Dermis blood vessel endothelial cell (primary cell): ENCODE results near the gene NLRP11. TPM values are rescaled to one million over a fixed set of nuclear protein-coding genes. Genes with fewer than 3 reads are reported as not detected.
"Not testable (repeated sequence)": the region's sequence is repeated elsewhere in the genome, so short reads cannot be mapped to it uniquely, and the experiment has no call there.

ENCODE experiments used
- DNase-seq: peaks from one replicate; pipeline ENCODE4 v3.0.0; 2010
- total RNA-seq: library from RNA; depleted of rRNA; stranded (reverse); fragments of >200 nt; gene quantifications from 2 replicates; pipeline ENCODE4 v1.2.3, GENCODE V29; 2014

Gene NLRP11
- total RNA-seq, 1 donor from 2014 or later, result not detected

GRCh38 chr19:55777528-55777927 lies 54.3 kb downstream of the NLRP11 start:
- DNase-seq, result no peak

- DNase-seq, result not testable (repeated sequence)
Observed at GRCh38 chr19:55769632-55770031, 62.2 kb downstream of the NLRP11 start.

GRCh38 chr19:55768818-55769217 lies 63.0 kb downstream of the NLRP11 start, which contains the start of gene RFPL4AL1:
Gene RFPL4AL1 (plus strand): TSS chr19:55769118. CDS start chr19:55771805, 2,687 bp downstream.
- DNase-seq, result not testable (repeated sequence)

- DNase-seq, result no peak
Observed at GRCh38 chr19:55766466-55766865, 65.3 kb downstream of the NLRP11 start.

- not testable (repeated sequence) for DNase-seq
Observed at GRCh38 chr19:55758797-55759196, 73.0 kb downstream of the NLRP11 start, which contains the start of gene RFPL4A. Gene RFPL4A (plus strand): TSS chr19:55759097. CDS start chr19:55761801, 2,704 bp downstream.

GRCh38 chr19:55756808-55757207 lies 75.0 kb downstream of the NLRP11 start:
- DNase-seq, result not testable (repeated sequence)

GRCh38 chr19:55753401-55753800 lies 78.4 kb downstream of the NLRP11 start:
- DNase-seq, result no peak

- no peak for DNase-seq
Observed at GRCh38 chr19:55750715-55751114, 81.1 kb downstream of the NLRP11 start.

- DNase-seq, result no peak
Observed at GRCh38 chr19:55738302-55738701, 93.5 kb downstream of the NLRP11 start, which contains the start of gene NLRP9. Gene NLRP9 (minus strand): TSS chr19:55738402. CDS start chr19:55738374, 28 bp downstream.

Other genes with a start within 250 kb of the NLRP11 start
- 3.9 and 4.9 TPM in 2 replicates for gene FIZ1, start 232.5 kb downstream of the NLRP11 start, total RNA-seq
- 12.3 and 14.8 TPM in 2 replicates for gene ZNF524, start 231.7 kb downstream of the NLRP11 start, total RNA-seq
- 1.4 and 2.6 TPM in 2 replicates for gene ZNF865, start 226.4 kb downstream of the NLRP11 start, total RNA-seq
- gene ZNF784, start 207.4 kb downstream of the NLRP11 start, total RNA-seq, result 3.9 and 5.3 TPM in 2 replicates
- gene ZNF580, start 191.0 kb downstream of the NLRP11 start, total RNA-seq, result 2.0 and 3.6 TPM in 2 replicates
- gene ZNF581, start 188.3 kb downstream of the NLRP11 start, total RNA-seq, result 16.3 and 20.8 TPM in 2 replicates
- gene CCDC106, start 183.8 kb downstream of the NLRP11 start, total RNA-seq, result 7.8 and 13.9 TPM in 2 replicates
- 84.1 and 172 TPM in 2 replicates for gene U2AF2, start 177.0 kb downstream of the NLRP11 start, total RNA-seq
- gene EPN1, start 156.8 kb downstream of the NLRP11 start, total RNA-seq, result 71.6 and 243 TPM in 2 replicates
- gene NLRP9, start 93.6 kb downstream of the NLRP11 start, total RNA-seq, result not detected in 2 replicates
- gene RFPL4A, start 72.9 kb downstream of the NLRP11 start, total RNA-seq, result 0.14 and 0.51 TPM in 2 replicates
- gene RFPL4AL1, start 62.9 kb downstream of the NLRP11 start, total RNA-seq, result 0.68 TPM in 1 of 2 replicates, not detected in the other
- gene NLRP4, start 4.5 kb upstream of the NLRP11 start, total RNA-seq, result under 0.01 TPM in 1 of 2 replicates, not detected in the other
- gene NLRP13, start 100.3 kb upstream of the NLRP11 start, total RNA-seq, result not detected in 2 replicates
- gene NLRP8, start 115.8 kb upstream of the NLRP11 start, total RNA-seq, result not detected in 2 replicates
- gene NLRP5, start 154.8 kb upstream of the NLRP11 start, total RNA-seq, result not detected in 2 replicates